Right atrium auricular region (tissue), 2 donors: ENCODE results near the gene PPP2R3B. TPM values are rescaled to one million over a fixed set of nuclear protein-coding genes. Genes with fewer than 3 reads are reported as not detected.
"Not testable (repeated sequence)": the region's sequence is repeated elsewhere in the genome, so short reads cannot be mapped to it uniquely, and the experiment has no call there.

Experiments used
- DNase-seq: peaks from one replicate; pipeline ENCODE4 v3.0.0-alpha.2; 2019; ENCODE audit warnings: low spot score
- H3K27ac ChIP-seq, 2 donors: fragments of 200-600 bp; sonication (generic); 1 replicate in 1 of 2; 2 replicates in 1 of 2; pipeline ENCODE4 v1.5.1; 2016 to 2019
- H3K27me3 ChIP-seq, 2 donors: fragments of 200-600 bp; sonication (generic); one replicate each; pipeline versions ENCODE4 v1.5.1 to v1.6.0; 2017 to 2019
- H3K36me3 ChIP-seq: fragments of 200-600 bp; sonication (generic); one replicate; pipeline ENCODE4 v1.5.1; 2016
- H3K4me1 ChIP-seq, 2 donors: fragments of 200-600 bp; sonication (generic); one replicate each; pipeline versions ENCODE4 v1.5.1 to v1.6.0; 2017 to 2019
- H3K4me3 ChIP-seq, 2 donors: fragments of 200-600 bp; sonication (generic); 1 replicate in 1 of 2; 2 replicates in 1 of 2; pipeline ENCODE4 v1.5.1; 2017 to 2019; ENCODE audit warnings: mild to moderate bottlenecking in 1 of 2, moderate library complexity in 1 of 2
- H3K9me3 ChIP-seq, 2 donors: fragments of 200-600 bp; sonication (generic); one replicate each; pipeline ENCODE4 v1.5.1; 2019
- CTCF ChIP-seq, 2 donors: fragments of 200-600 bp; sonication (generic); IDR thresholded peaks; one replicate each; pipeline ENCODE4 v1.5.1; 2019; ENCODE audit warnings: antibody characterized with exemption in 2 of 2
- total RNA-seq, 2 donors: library from RNA; depleted of rRNA; stranded (reverse); fragments of >200 nt; gene quantifications; one replicate each; pipeline ENCODE4 v1.1.0, GENCODE V29; 2016

The PPP2R3B gene
- total RNA-seq, 2 donors from 2014 or later, result 58.6 to 70.1 TPM

GRCh38 chrX:351736-352135 lies 35.0 kb downstream of the PPP2R3B start:
- H3K4me3 ChIP-seq, result no peak overlapping the region
- H3K4me1 ChIP-seq, result peaks cover 0 to 9% of the 10 kb centered on the region in 2 donors
- TF ChIP-seq CTCF (IDR thresholded peaks at IDR 0.05), result no peak
- no peak overlapping the region for H3K27ac ChIP-seq
- H3K9me3 ChIP-seq, result no peaks in the 10 kb centered on the region
- no peaks in the 10 kb centered on the region for H3K36me3 ChIP-seq
- no peak for DNase-seq
- H3K27me3 ChIP-seq, result no peaks in the 10 kb centered on the region

GRCh38 chrX:351324-351641 lies 35.4 kb downstream of the PPP2R3B start:
- H3K4me1 ChIP-seq, H3K27me3 ChIP-seq, H3K27ac ChIP-seq, DNase-seq, H3K9me3 ChIP-seq, H3K4me3 ChIP-seq, H3K36me3 ChIP-seq: not testable (repeated sequence)

- Histone ChIP-seq H3K9me3 (no peaks in the 10 kb centered on the region), H3K27me3 (no peaks in the 10 kb centered on the region), H3K27ac (peak overlapping the region in 1 of 2 donors; percentile 78), H3K36me3 (no peaks in the 10 kb centered on the region), H3K4me3 (no peak overlapping the region), H3K4me1 (peaks cover 0 to 9% of the 10 kb centered on the region in 2 donors)
- no peak for DNase-seq
- no peak for TF ChIP-seq CTCF (IDR thresholded peaks at IDR 0.05)
Observed at GRCh38 chrX:350534-351323, 36.0 kb downstream of the PPP2R3B start.

- no peak for DNase-seq
- Histone ChIP-seq H3K27me3 (no peaks in the 10 kb centered on the region), H3K27ac (peak overlapping the region in 1 of 2 donors; percentile 78), H3K4me1 (peaks cover 0 to 9% of the 10 kb centered on the region in 2 donors), H3K4me3 (no peak overlapping the region), H3K9me3 (no peaks in the 10 kb centered on the region), H3K36me3 (peaks cover 2% of the 10 kb centered on the region)
- no peak for TF ChIP-seq CTCF (IDR thresholded peaks at IDR 0.05)
Observed at GRCh38 chrX:350148-350533, 36.6 kb downstream of the PPP2R3B start.

- TF ChIP-seq CTCF (IDR thresholded peaks at IDR 0.05), result no peak
- no peak overlapping the region for H3K4me3 ChIP-seq
- peak overlapping the region; percentile 72 to 78 for H3K27ac ChIP-seq
- H3K9me3 ChIP-seq, result no peaks in the 10 kb centered on the region
- DNase-seq, result no peak
- H3K27me3 ChIP-seq, result no peaks in the 10 kb centered on the region
- H3K36me3 ChIP-seq, result peaks cover 6% of the 10 kb centered on the region
- peaks cover 0 to 9% of the 10 kb centered on the region in 2 donors for H3K4me1 ChIP-seq
Observed at GRCh38 chrX:349702-350101, 37.0 kb downstream of the PPP2R3B start.

- peak overlapping the region; percentile 72 to 78 for H3K27ac ChIP-seq
- no peaks in the 10 kb centered on the region for H3K9me3 ChIP-seq
- DNase-seq, result no peak
- no peak for TF ChIP-seq CTCF (IDR thresholded peaks at IDR 0.05)
- peaks cover 10% of the 10 kb centered on the region for H3K36me3 ChIP-seq
- H3K27me3 ChIP-seq, result no peaks in the 10 kb centered on the region
- H3K4me1 ChIP-seq, result peaks cover 0 to 9% of the 10 kb centered on the region in 2 donors
- no peak overlapping the region for H3K4me3 ChIP-seq
Observed at GRCh38 chrX:349196-349595, 37.5 kb downstream of the PPP2R3B start.
